Loucy (cell line): Measurements from ENCODE around the gene DEFB114.

Experiments
- H2AFZ ChIP-seq: fragments of 200-600 bp; sonication (generic); 2 replicates; pipeline ENCODE4 v1.6.0; 2016; ENCODE audit warnings: antibody characterized with exemption, mild to moderate bottlenecking, low read length, moderate library complexity
- H3F3A ChIP-seq: fragments of 200-600 bp; 2 replicates; pipeline ENCODE4 v1.6.0; 2016; ENCODE audit warnings: antibody characterized with exemption, low read depth, mild to moderate bottlenecking
- H3K27me3 ChIP-seq: fragments of 200-600 bp; sonication (generic); 2 replicates; pipeline ENCODE4 v1.6.1; 2014; ENCODE audit warnings: low read length, mild to moderate bottlenecking; ENCODE audit not compliant: insufficient read depth, poor library complexity, severe bottlenecking
- H3K36me3 ChIP-seq: fragments of 200-600 bp; sonication (generic); 2 replicates; pipeline ENCODE4 v1.6.1; 2016; ENCODE audit warnings: low read length; ENCODE audit not compliant: insufficient read depth
- H3K4me1 ChIP-seq: fragments of 200-600 bp; sonication (generic); 2 replicates; pipeline ENCODE4 v1.5.1; 2014; ENCODE audit warnings: low read length, mild to moderate bottlenecking; ENCODE audit not compliant: insufficient read depth, poor library complexity, severe bottlenecking
- H3K4me2 ChIP-seq: fragments of 200-600 bp; sonication (generic); 2 replicates; pipeline ENCODE4 v1.6.0; 2014; ENCODE audit warnings: antibody characterized with exemption, low read length, low read depth, mild to moderate bottlenecking; ENCODE audit not compliant: poor library complexity, severe bottlenecking
- H3K4me3 ChIP-seq: fragments of 200-600 bp; sonication (generic); 2 replicates; pipeline ENCODE4 v1.5.1; 2014; ENCODE audit warnings: low read length, mild to moderate bottlenecking, mixed read lengths; ENCODE audit not compliant: poor library complexity, severe bottlenecking
- H3K79me2 ChIP-seq: fragments of 200-600 bp; sonication (generic); 2 replicates; pipeline ENCODE4 v1.6.1; 2014; ENCODE audit warnings: low read length; ENCODE audit not compliant: insufficient read depth
- H3K9ac ChIP-seq: fragments of 200-600 bp; sonication (generic); 2 replicates; pipeline ENCODE4 v1.6.0; 2014; ENCODE audit warnings: mild to moderate bottlenecking, low read depth, low read length, moderate library complexity; ENCODE audit not compliant: poor library complexity, severe bottlenecking
- H3K9me2 ChIP-seq: fragments of 200-600 bp; sonication (generic); replicated peaks from 2 replicates; pipeline ENCODE4 v1.6.1; 2016; ENCODE audit warnings: low read depth, low read length, mixed read lengths
- H3K9me3 ChIP-seq: fragments of 200-600 bp; sonication (generic); 2 replicates; pipeline ENCODE4 v1.6.1; 2014; ENCODE audit warnings: mild to moderate bottlenecking, antibody characterized with exemption, low read length, low read depth; ENCODE audit not compliant: insufficient read depth
- H4K20me1 ChIP-seq: fragments of 200-600 bp; sonication (generic); 2 replicates; pipeline ENCODE4 v1.6.0; 2014; ENCODE audit warnings: antibody characterized with exemption, low read length, mild to moderate bottlenecking; ENCODE audit not compliant: insufficient read depth, poor library complexity, severe bottlenecking
- CTCF ChIP-seq: fragments of 200-600 bp; sonication (generic); conservative IDR thresholded peaks from 2 replicates; pipeline ENCODE4 v1.5.1; 2014; ENCODE audit warnings: mild to moderate bottlenecking, antibody characterized with exemption, low read length
- EZH2phosphoT487 ChIP-seq: fragments of 200-600 bp; IDR thresholded peaks from 2 replicates; pipeline ENCODE4 v1.6.1; 2018; ENCODE audit warnings: antibody characterized with exemption, mild to moderate bottlenecking, moderate library complexity, borderline replicate concordance

Gene DEFB114

GRCh38 chr6:49951926-49952325, 12.0 kb downstream of the DEFB114 start:
- Histone ChIP-seq H3K4me1 (no peaks in the 10 kb centered on the region), H3K79me2 (no peaks in the 10 kb centered on the region), H3K4me3 (no peak overlapping the region), H3K9me3 (no peaks in the 10 kb centered on the region), H2AFZ (no peak overlapping the region), H3F3A (no peaks in the 10 kb centered on the region), H3K9ac (no peak overlapping the region), H3K36me3 (no peaks in the 10 kb centered on the region), H3K4me2 (no peak overlapping the region), H3K9me2 (no peaks in the 10 kb centered on the region; the same call in 1 of the 2 replicates), H4K20me1 (no peaks in the 10 kb centered on the region), H3K27me3 (no peaks in the 10 kb centered on the region)
- TF ChIP-seq EZH2phosphoT487 (no peak), CTCF (no peak)

GRCh38 chr6:49950415-49950751, 13.6 kb downstream of the DEFB114 start:
- H3K9me3 ChIP-seq = no peaks in the 10 kb centered on the region
- TF ChIP-seq CTCF (no peak), EZH2phosphoT487 (no peak)
- H3K4me2 ChIP-seq = no peak overlapping the region
- no peaks in the 10 kb centered on the region for H3K27me3 ChIP-seq
- H3K4me1 ChIP-seq = no peaks in the 10 kb centered on the region
- no peaks in the 10 kb centered on the region for H3K79me2 ChIP-seq
- no peaks in the 10 kb centered on the region for H3F3A ChIP-seq
- no peak overlapping the region for H3K4me3 ChIP-seq
- H3K9ac ChIP-seq = no peak overlapping the region
- no peaks in the 10 kb centered on the region for H4K20me1 ChIP-seq
- H2AFZ ChIP-seq = no peak overlapping the region
- no peaks in the 10 kb centered on the region; the same call in 1 of the 2 replicates for H3K9me2 ChIP-seq
- no peaks in the 10 kb centered on the region for H3K36me3 ChIP-seq

GRCh38 chr6:49949062-49949461, 14.9 kb downstream of the DEFB114 start:
- H2AFZ ChIP-seq = no peak overlapping the region

More at GRCh38 chr6:49949062-49949461, 14.9 kb downstream of the DEFB114 start:
- no peaks in the 10 kb centered on the region for H3K79me2 ChIP-seq
- no peaks in the 10 kb centered on the region for H3K36me3 ChIP-seq
- H3K4me2 ChIP-seq = no peak overlapping the region
- no peak overlapping the region for H3K4me3 ChIP-seq
- no peaks in the 10 kb centered on the region for H3F3A ChIP-seq
- H3K27me3 ChIP-seq = no peaks in the 10 kb centered on the region
- H3K9me2 ChIP-seq = no peaks in the 10 kb centered on the region; the same call in 1 of the 2 replicates
- TF ChIP-seq CTCF (no peak), EZH2phosphoT487 (no peak)
- H3K4me1 ChIP-seq = no peaks in the 10 kb centered on the region
- H3K9me3 ChIP-seq = no peaks in the 10 kb centered on the region
- no peaks in the 10 kb centered on the region for H4K20me1 ChIP-seq
- no peak overlapping the region for H3K9ac ChIP-seq
